Right lung (tissue), 2 donors: ENCODE data around the gene SMIM45.
A peak's percentile ranks its signal among the peaks of the same experiment; 100 is the strongest.

Experiments used
- DNase-seq, 2 donors: peaks; one replicate each; pipeline ENCODE4 v3.0.0-alpha.2; 2013

The SMIM45 gene

DNA sequence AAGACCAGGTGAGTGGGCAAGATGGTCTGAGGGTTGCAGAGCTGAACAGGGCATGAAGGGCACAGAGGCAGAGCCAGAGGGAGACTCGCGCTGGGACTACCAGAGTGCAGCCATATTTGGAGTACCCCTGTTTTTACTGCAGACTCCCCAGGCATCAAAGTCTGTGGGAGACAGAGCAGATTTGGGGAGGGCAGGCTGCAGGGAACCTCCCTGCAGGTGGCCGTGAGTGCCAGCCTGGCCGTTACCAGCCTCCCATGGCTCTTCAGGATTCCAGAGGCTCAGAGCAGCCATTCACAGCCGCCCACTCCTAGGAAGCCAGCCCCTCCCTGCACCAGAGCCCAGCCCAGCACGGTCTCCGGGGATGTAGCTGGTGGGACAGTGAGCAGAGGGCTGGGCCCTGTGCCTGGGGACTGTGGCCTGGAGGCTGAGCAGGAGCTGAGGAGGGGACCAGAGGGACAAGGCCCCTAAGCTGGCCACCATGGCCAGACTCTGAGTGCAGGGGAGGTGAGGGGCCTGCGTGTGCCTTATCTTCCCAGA is 17.2 kb downstream of the SMIM45 start, which contains the start of gene SEPTIN3:
SEPTIN3 (plus strand) TSS at position 334 of the 537 bp plus-strand sequence. CDS start 2,050 bp downstream, outside the sequence.
- DNase-seq = no peak

- DNase-seq = no peak
Measured at GRCh38 chr22:41970601-41971000, 18.7 kb downstream of the SMIM45 start.

DNA sequence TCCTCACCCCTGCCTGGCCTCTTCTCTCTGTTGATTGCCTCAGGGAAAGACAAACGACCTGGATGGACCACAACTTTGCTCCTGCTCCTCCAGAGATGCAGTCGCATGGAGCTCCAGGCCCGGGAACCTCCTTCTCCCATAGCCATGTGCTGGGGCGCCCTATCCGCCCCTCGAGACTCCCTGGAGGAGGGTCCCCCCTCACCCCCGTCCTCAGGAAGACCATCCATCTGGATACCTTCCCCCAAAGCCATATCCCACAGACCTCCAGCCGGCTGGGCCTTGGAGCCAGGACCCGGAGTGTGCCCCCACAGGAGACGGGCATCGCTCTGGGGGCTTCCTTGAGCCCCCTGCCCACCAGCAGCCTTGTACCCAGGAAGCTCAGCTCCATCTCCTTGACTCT is 19.5 kb downstream of the SMIM45 start:
- no peak for DNase-seq

- no peak for DNase-seq
Measured at GRCh38 chr22:41974691-41975290, 22.8 kb downstream of the SMIM45 start.

- no peak for DNase-seq
Measured at GRCh38 chr22:41975299-41976069, 23.5 kb downstream of the SMIM45 start.

- DNase-seq = no peak
Measured at GRCh38 chr22:41976070-41976901, 24.3 kb downstream of the SMIM45 start.

- DNase-seq = no peak
Measured at GRCh38 chr22:41976961-41977566, 25.1 kb downstream of the SMIM45 start.

DNA sequence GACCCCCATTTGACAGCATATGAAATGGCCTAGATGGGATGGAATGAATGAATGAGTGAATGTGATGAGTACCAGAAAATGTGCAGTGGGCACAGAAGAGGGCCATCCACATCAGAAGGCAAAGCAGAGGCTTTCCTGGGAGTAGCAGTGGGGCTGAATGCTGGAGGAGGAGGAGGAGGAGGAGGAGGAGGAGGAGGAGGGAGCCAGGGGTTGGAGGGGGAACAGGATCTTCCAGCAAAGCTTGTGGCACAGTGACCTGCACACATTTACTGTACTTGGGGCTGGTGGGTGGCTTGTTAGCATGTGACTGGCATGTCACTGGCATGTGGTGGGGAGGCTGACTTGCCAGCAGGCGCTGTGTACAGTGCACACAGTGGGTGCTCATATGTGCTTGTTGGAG is 26.8 kb downstream of the SMIM45 start:
- no peak for DNase-seq

DNA sequence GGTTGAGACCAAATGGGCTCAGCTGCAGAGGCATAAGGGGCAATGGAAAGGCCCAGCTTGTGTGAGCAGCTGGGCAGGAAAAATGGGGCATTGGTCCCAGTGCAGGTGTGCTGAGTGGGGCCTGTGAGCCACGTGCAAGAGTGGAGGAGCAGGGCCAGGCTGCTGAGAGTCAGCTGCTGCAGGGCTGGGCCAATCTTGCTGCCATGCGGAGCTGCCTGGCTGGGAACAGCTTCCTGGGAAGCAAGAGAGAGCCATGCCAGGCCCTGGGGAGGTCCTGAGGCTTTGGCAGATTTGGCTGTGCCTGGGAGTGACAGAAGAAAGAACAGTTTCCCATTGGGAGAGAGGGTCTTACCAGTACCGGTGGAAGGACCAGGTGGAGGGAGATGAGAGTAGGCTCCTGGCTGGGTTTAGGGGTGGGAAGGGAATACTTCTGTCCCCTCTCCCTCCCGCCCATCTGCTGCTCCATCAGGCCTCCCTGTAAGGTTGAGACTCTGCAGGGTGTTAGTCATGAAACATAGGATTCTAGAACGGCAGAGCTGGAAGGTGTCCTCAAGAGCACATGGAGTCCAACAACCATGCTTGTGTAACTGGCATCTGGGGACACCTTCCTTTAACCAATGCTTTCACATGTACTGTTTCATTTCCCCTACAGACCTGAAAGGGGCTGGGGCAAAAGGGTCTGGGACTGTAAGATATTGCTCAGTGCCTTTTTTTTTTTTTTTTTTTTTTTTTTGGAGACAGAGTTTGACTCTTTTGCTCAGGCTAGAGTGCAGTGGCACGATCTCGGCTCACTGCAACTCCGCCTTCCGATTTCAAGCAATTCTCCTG is 27.7 kb downstream of the SMIM45 start:
- no peak for DNase-seq

DNA sequence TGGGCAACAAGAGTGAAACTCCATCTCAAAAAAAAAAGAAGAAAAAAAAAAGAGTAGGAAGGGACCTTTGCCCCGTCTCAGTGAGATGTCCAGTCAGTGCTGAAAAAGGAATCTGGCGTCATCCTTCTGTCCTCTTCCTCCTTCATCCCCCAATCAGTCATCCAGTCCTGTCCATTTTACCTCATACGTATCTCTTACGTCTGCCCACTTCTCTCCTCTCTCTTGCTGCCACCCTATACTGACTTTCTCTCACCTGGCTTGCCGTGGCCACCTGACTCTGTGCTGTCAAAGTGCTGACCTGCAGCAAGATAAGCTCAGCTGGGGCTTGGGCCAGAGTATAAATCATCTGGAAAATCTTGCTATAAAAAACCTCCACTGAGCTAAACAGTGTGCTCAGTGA is 30.9 kb downstream of the SMIM45 start:
- no peak for DNase-seq

DNA sequence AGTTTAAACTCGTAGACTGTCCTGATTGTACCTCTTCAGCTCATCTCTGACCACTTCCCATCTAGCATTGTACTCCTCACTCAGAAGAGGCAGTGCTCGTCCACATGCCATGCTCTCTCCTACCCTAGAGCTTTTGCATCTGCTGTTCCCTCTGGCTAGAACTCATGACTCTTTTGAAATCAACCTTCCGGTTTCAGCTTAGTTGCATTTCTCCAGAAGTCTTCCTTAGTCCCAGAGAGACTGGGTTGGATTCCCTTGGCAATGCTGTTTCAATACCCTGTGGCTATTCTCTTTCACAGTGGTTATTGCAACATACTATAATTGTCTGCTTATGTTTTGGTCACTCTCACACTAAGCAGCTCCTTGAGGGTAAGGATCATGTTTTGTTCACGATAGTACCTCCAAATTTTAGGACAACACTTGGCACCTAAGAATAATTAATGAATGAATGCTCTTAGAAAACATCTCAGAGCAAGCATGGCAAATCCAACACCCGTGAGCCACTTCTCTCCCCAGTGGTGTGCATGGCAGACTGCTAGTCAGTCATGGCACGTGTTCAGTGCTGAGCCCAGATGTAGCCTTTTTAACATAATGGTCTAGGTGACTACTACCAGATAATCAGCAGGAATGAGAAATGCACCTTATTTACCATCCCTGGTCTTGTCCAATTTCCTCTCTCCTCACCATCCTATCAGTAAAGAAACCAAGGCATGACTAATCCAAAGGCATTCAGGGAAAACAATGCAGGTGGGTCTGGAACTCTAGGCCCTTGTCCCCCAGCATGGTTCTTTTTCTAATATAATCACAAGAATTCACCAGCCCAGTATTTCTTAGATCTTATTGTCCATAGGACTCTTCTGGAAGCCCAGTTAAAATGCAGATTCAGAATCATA is 31.8 kb downstream of the SMIM45 start:
- no peak for DNase-seq

- no peak for DNase-seq
Measured at GRCh38 chr22:41987276-41987675, 35.3 kb downstream of the SMIM45 start.

GRCh38 chr22:41989246-41989645 is 37.3 kb downstream of the SMIM45 start:
- no peak for DNase-seq

DNA sequence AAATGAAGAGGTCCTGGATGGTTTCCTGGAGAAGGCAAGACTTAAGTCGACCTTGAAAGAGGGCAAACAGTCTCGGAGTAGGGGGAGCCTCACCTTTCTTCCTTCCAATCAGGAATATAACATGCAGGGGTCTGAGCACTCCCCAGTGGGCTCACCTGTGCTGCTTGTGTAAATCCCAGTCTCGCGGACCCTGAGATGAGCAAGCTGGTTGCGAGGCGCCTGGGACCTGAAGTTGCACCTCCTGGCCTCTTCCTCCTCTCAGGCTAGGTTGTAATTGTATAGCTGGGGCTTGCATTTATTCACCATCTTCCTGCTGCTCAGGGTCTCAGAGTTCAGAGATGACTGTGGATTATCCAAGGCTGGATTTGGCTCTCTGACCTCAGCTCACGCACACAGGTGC is 39.2 kb downstream of the SMIM45 start:
- DNase-seq = no peak

DNA sequence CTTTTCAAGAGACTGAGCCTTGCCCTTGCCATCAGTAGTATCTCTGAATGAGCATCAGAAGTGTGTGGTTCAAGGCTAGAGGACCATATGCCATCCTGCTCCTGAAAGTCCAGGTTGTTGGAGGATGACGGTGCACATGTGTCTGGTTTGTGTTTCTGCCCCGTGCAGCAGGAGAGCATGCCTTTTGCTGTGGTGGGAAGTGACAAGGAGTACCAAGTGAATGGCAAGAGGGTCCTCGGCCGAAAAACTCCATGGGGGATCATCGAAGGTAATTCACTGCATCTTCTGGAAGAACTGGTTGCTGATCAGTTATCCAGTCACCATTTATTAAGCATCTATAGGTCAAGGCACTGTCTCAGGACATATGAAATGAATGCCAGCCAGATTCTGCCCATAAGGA is 40.5 kb downstream of the SMIM45 start:
- DNase-seq = no peak

DNA sequence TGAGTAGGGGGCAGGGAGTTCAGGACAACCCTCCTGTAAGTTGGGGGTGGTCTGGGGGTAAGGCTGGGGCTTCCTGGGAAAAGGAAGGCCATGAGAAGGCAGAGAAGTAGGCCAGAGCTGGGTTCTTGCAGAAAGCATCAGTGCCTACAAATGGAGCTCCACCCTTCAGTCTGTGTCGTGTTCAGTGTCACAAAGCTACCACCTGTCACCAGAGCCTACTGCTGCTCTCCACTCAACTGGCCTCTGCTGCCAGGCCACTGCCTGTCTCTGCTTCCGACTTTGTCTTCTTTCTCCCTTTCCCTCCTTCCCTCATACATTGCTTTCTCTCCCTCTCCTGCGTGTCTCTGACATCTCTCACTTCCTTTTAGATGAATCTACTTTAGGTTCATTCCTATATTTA is 43.3 kb downstream of the SMIM45 start:
- DNase-seq = no peak

GRCh38 chr22:41996826-41997225 is 44.9 kb downstream of the SMIM45 start:
- DNase-seq = no peak

GRCh38 chr22:41998361-41999261 is 46.7 kb downstream of the SMIM45 start, which contains the start of gene WBP2NL:
Gene WBP2NL, plus strand, starts transcription at chr22:41998788. Its CDS starts 31 bp downstream, at chr22:41998819.
- DNase-seq = peak; percentile 65 to 71

DNA sequence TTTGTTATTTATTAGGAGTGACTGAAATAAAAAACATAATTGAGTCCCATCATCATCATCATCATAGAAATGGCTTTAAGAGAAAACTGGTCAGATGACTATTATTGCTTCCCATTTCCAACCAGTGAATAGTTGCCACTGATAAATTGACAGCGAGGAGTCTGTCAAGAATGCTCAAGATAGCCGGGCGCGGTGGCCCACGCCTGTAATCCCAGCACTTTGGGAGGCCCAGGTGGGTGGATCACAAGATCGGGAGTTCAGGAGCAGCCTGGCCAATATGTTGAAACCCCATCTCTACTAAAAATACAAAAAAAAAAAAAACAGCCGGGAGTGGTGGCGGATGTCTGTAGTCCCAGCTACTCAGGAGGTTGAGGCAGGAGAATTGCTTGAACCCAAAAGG is 48.5 kb downstream of the SMIM45 start:
- DNase-seq = no peak
